Endothelial cell of umbilical vein (primary cell): ENCODE data around the gene CD53.

Experiments used
- CTCF ChIP-seq, 2 donors: IDR thresholded peaks; 1 replicate in 1 of 2; 2 replicates in 1 of 2; pipeline ENCODE4 v1.5.1; 2011; ENCODE audit warnings: low read length in 2 of 2, mild to moderate bottlenecking in 2 of 2, moderate library complexity in 2 of 2, control low read depth in 1 of 2, inconsistent platforms in 1 of 2, low read depth in 1 of 2; ENCODE audit not compliant: insufficient read depth in 1 of 2; ENCODE audit errors: extremely low read depth in 1 of 2
- EZH2 ChIP-seq: IDR thresholded peaks from 2 replicates; pipeline ENCODE4 v1.6.1; 2012; ENCODE audit warnings: borderline replicate concordance, low read depth, mild to moderate bottlenecking, moderate library complexity, low read length, inconsistent platforms; ENCODE audit not compliant: severe bottlenecking
- JUN ChIP-seq: IDR thresholded peaks from 2 replicates; pipeline ENCODE4 v1.6.1; 2011; ENCODE audit warnings: borderline replicate concordance, low read depth; ENCODE audit not compliant: insufficient read length, insufficient read depth
- MAX ChIP-seq: IDR thresholded peaks from 2 replicates; pipeline ENCODE4 v1.6.1; 2011; ENCODE audit not compliant: insufficient read depth, insufficient read length
- MYC ChIP-seq: IDR thresholded peaks from one replicate; pipeline ENCODE4 v1.6.1; 2011; ENCODE audit warnings: mild to moderate bottlenecking, low read depth, low read length
- POLR2A ChIP-seq: IDR thresholded peaks from 2 replicates; pipeline ENCODE4 v1.6.1; 2012; ENCODE audit warnings: low read depth, mild to moderate bottlenecking, control low read depth, low read length
- POLR2AphosphoS5 ChIP-seq: IDR thresholded peaks from 2 replicates; pipeline ENCODE4 v1.6.1; 2012; ENCODE audit warnings: low read depth, mild to moderate bottlenecking, control low read depth, low read length, moderate library complexity; ENCODE audit not compliant: insufficient read depth

GRCh38 chr1:110899458-110899843 is 26.5 kb downstream of the CD53 start:
- TF ChIP-seq JUN (no peak), CTCF (IDR thresholded peaks at IDR 0.05; ENCODE audit: extremely low read depth in 1 of 2, insufficient read depth in 1 of 2, low read depth in 1 of 2, low read length in 2 of 2) (no peak), MAX (no peak), POLR2A (no peak), POLR2AphosphoS5 (no peak), MYC (no peak), EZH2 (no peak)
